HEK293T (cell line): ENCODE results near the gene SCARB1.

Experiments used
- BHLHE40 ChIP-seq: fragments of 450-650 bp; IDR thresholded peaks from 2 replicates; pipeline ENCODE4 v1.6.1; 2016; ENCODE audit warnings: mild to moderate bottlenecking, moderate library complexity, borderline replicate concordance
- ELF4 ChIP-seq: fragments of 450-650 bp; IDR thresholded peaks from 2 replicates; pipeline ENCODE4 v1.6.1; 2017; ENCODE audit warnings: antibody characterized with exemption
- HDGF ChIP-seq: fragments of 450-650 bp; IDR thresholded peaks from 2 replicates; pipeline ENCODE4 v1.6.1; 2017; ENCODE audit warnings: antibody characterized with exemption, borderline replicate concordance
- L3MBTL2 ChIP-seq: fragments of 450-650 bp; conservative IDR thresholded peaks from 2 replicates; pipeline ENCODE4 v1.6.1; 2016; ENCODE audit warnings: mild to moderate bottlenecking
- SP1 ChIP-seq: fragments of 450-650 bp; IDR thresholded peaks from 2 replicates; pipeline ENCODE4 v1.6.1; 2017
- SUZ12 ChIP-seq: fragments of 450-650 bp; IDR thresholded peaks from 2 replicates; pipeline ENCODE4 v1.6.1; 2016; ENCODE audit warnings: mild to moderate bottlenecking
- TARDBP ChIP-seq: fragments of 450-650 bp; IDR thresholded peaks from 2 replicates; pipeline ENCODE4 v1.6.1; 2016
- ZNF384 ChIP-seq: fragments of 450-650 bp; IDR thresholded peaks from 2 replicates; pipeline ENCODE4 v1.6.1; 2016

GRCh38 chr12:124904306-124905098 is 40.8 kb upstream of the SCARB1 start:
- no peak for TF ChIP-seq SP1
- no peak for TF ChIP-seq BHLHE40
- no peak for TF ChIP-seq HDGF
- TF ChIP-seq SUZ12 = no peak
- TF ChIP-seq L3MBTL2 = peak; percentile 45; the same call in 1 of the 2 replicates
- TF ChIP-seq TARDBP = no peak
- TF ChIP-seq ELF4 = no peak
- TF ChIP-seq ZNF384 = no peak
